ENCODE measurements around the gene LGMN.

DNA sequence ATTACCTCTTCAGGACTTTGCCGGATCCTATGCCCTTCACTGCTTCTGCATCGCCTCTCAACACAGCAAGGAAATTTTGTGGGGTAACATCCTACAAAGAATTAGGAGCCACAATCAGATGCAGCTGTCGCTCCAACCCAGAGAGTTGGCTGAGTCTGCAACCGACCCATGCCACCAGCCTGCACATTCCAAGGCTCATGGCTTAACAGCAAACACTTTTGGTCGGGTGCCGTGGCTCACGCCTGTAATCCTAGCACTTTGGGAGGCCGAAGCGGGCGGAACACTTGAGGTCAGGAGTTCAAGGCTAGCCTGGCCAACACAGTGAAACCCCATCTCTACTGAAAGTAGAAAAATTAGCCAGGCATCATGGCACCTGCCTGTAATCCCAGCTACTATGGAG, 32.3 kb downstream of the LGMN start:
- TF ChIP-seq ZNF274 (IDR thresholded peaks at IDR 0.05; ENCODE audit: low read depth, low read length) (no peak), SUZ12 (IDR thresholded peaks at IDR 0.05; ENCODE audit: extremely low read depth, insufficient read depth, insufficient read length) (no peak), YY1 (IDR thresholded peaks at IDR 0.05; ENCODE audit: insufficient read depth, insufficient read length) (no peak)

Data from NT2/D1 (cell line).